SK-N-SH treated with all-trans-retinoic acid at 6 μM for 48 hours (cell line): ENCODE data around the gene UNC5C.

Experiments
- ATAC-seq: fragments of 200-7000 bp; cut with Tn5 transposase; 3 replicates; pipeline ENCODE4 v1.9.1; 2020; ENCODE audit warnings: mild to moderate bottlenecking, moderate library complexity
- ARNTL ChIP-seq: fragments of 450-650 bp; formaldehyde crosslinking; IDR thresholded peaks from 2 replicates; pipeline ENCODE4 v1.5.0; 2020; ENCODE audit warnings: low read depth, mild to moderate bottlenecking, moderate library complexity, borderline replicate concordance
- BACH2 ChIP-seq: fragments of 250-450 bp; sonication (Bioruptor Pico); IDR thresholded peaks from 2 replicates; pipeline ENCODE4 v1.9.0; 2021; ENCODE audit warnings: mild to moderate bottlenecking, borderline replicate concordance
- CSDC2 ChIP-seq: fragments of 250-450 bp; sonication (Bioruptor Pico); IDR thresholded peaks from 2 replicates; pipeline ENCODE4 v1.5.0; 2020; ENCODE audit warnings: mild to moderate bottlenecking, moderate library complexity
- CSRNP3 ChIP-seq: fragments of 250-450 bp; sonication (Bioruptor Pico); IDR thresholded peaks from 2 replicates; pipeline ENCODE4 v1.5.1; 2021; ENCODE audit warnings: mild to moderate bottlenecking, moderate library complexity
- ESRRG ChIP-seq: fragments of 250-450 bp; sonication (Bioruptor Pico); IDR thresholded peaks from 2 replicates; pipeline ENCODE4 v1.6.1; 2021; ENCODE audit warnings: mild to moderate bottlenecking
- GLIS3 ChIP-seq: fragments of 250-450 bp; sonication (Bioruptor Pico); IDR thresholded peaks from 2 replicates; pipeline ENCODE4 v1.5.0; 2020; ENCODE audit warnings: mild to moderate bottlenecking, moderate library complexity
- OSR1 ChIP-seq: fragments of 250-450 bp; sonication (Bioruptor Pico); IDR thresholded peaks from 2 replicates; pipeline ENCODE4 v1.8.0; 2022; ENCODE audit warnings: moderate library complexity, mild to moderate bottlenecking, inconsistent platforms
- POU6F1 ChIP-seq: fragments of 250-450 bp; sonication (Bioruptor Pico); IDR thresholded peaks from 2 replicates; pipeline ENCODE4 v1.8.0; 2021; ENCODE audit warnings: low read depth, mild to moderate bottlenecking, moderate library complexity, borderline replicate concordance
- PPARA ChIP-seq: fragments of 250-450 bp; sonication (Bioruptor Pico); IDR thresholded peaks from 2 replicates; pipeline ENCODE4 v1.5.0; 2020; ENCODE audit warnings: mild to moderate bottlenecking, borderline replicate concordance
- RARB ChIP-seq: fragments of 250-450 bp; sonication (Bioruptor Pico); IDR thresholded peaks from 2 replicates; pipeline ENCODE4 v1.8.0; 2021; ENCODE audit warnings: mild to moderate bottlenecking, moderate library complexity
- SNAI2 ChIP-seq: fragments of 250-450 bp; sonication (Bioruptor Pico); IDR thresholded peaks from 2 replicates; pipeline ENCODE4 v1.5.0; 2020; ENCODE audit warnings: mild to moderate bottlenecking, moderate library complexity
- TCF4 ChIP-seq: fragments of 250-450 bp; sonication (Bioruptor Pico); IDR thresholded peaks from 2 replicates; pipeline ENCODE4 v1.8.0; 2021; ENCODE audit warnings: mild to moderate bottlenecking, moderate library complexity, borderline replicate concordance
- TOX ChIP-seq: fragments of 250-450 bp; sonication (Bioruptor Pico); IDR thresholded peaks from 2 replicates; pipeline ENCODE4 v1.8.0; 2021; ENCODE audit warnings: mild to moderate bottlenecking, moderate library complexity, borderline replicate concordance
- ZC3H10 ChIP-seq: fragments of 250-450 bp; sonication (Bioruptor Pico); IDR thresholded peaks from 2 replicates; pipeline ENCODE4 v1.5.1; 2021; ENCODE audit warnings: mild to moderate bottlenecking, moderate library complexity
- ZFP3 ChIP-seq: fragments of 250-450 bp; sonication (Bioruptor Pico); IDR thresholded peaks from 2 replicates; pipeline ENCODE4 v1.5.0; 2020; ENCODE audit warnings: mild to moderate bottlenecking, moderate library complexity
- ZFP30 ChIP-seq: fragments of 450-650 bp; formaldehyde crosslinking; IDR thresholded peaks from 2 replicates; pipeline ENCODE4 v1.5.0; 2022; ENCODE audit warnings: mild to moderate bottlenecking, moderate library complexity
- ZNF70 ChIP-seq: fragments of 450-650 bp; formaldehyde crosslinking; IDR thresholded peaks from 2 replicates; pipeline ENCODE4 v1.5.0; 2020; ENCODE audit warnings: mild to moderate bottlenecking, moderate library complexity
- ZNF8 ChIP-seq: fragments of 450-650 bp; formaldehyde crosslinking; IDR thresholded peaks from 2 replicates; pipeline ENCODE4 v1.5.0; 2020; ENCODE audit warnings: mild to moderate bottlenecking, moderate library complexity
- TF ChIP-seq, protein P1 (sequence below): fragments of 250-450 bp; sonication (Bioruptor Pico); IDR thresholded peaks from 2 replicates; pipeline ENCODE4 v1.5.0; 2020; ENCODE audit warnings: mild to moderate bottlenecking, moderate library complexity
- TF ChIP-seq, protein P2 (sequence below): fragments of 250-450 bp; sonication (Bioruptor Pico); IDR thresholded peaks from 2 replicates; pipeline ENCODE4 v1.8.0; 2020; ENCODE audit warnings: mild to moderate bottlenecking, moderate library complexity, borderline replicate concordance

UNC5C gene

GRCh38 chr4:95524184-95524583 lies 24.6 kb downstream of the UNC5C start (continued):
- TF ChIP-seq, protein P1, sequence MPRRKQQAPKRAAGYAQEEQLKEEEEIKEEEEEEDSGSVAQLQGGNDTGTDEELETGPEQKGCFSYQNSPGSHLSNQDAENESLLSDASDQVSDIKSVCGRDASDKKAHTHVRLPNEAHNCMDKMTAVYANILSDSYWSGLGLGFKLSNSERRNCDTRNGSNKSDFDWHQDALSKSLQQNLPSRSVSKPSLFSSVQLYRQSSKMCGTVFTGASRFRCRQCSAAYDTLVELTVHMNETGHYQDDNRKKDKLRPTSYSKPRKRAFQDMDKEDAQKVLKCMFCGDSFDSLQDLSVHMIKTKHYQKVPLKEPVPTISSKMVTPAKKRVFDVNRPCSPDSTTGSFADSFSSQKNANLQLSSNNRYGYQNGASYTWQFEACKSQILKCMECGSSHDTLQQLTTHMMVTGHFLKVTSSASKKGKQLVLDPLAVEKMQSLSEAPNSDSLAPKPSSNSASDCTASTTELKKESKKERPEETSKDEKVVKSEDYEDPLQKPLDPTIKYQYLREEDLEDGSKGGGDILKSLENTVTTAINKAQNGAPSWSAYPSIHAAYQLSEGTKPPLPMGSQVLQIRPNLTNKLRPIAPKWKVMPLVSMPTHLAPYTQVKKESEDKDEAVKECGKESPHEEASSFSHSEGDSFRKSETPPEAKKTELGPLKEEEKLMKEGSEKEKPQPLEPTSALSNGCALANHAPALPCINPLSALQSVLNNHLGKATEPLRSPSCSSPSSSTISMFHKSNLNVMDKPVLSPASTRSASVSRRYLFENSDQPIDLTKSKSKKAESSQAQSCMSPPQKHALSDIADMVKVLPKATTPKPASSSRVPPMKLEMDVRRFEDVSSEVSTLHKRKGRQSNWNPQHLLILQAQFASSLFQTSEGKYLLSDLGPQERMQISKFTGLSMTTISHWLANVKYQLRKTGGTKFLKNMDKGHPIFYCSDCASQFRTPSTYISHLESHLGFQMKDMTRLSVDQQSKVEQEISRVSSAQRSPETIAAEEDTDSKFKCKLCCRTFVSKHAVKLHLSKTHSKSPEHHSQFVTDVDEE, result peak; percentile 53; the same call in 1 of the 2 replicates
- TF ChIP-seq PPARA (CRISPR knock-in tag), result no peak
- TF ChIP-seq ZFP3, result no peak
- TF ChIP-seq ZNF8 (CRISPR knock-in tag), result no peak
- no peak for TF ChIP-seq SNAI2 (CRISPR knock-in tag)
- no peak for TF ChIP-seq BACH2
- TF ChIP-seq RARB (CRISPR knock-in tag), result no peak

- peak; percentile 8; the same call in 1 of the 3 replicates for ATAC-seq
- no peak for TF ChIP-seq CSDC2 (CRISPR knock-in tag)
- no peak for TF ChIP-seq TCF4 (CRISPR knock-in tag)
- TF ChIP-seq POU6F1 (CRISPR knock-in tag), result no peak
- no peak for TF ChIP-seq RARB (CRISPR knock-in tag)
- TF ChIP-seq, protein P2, sequence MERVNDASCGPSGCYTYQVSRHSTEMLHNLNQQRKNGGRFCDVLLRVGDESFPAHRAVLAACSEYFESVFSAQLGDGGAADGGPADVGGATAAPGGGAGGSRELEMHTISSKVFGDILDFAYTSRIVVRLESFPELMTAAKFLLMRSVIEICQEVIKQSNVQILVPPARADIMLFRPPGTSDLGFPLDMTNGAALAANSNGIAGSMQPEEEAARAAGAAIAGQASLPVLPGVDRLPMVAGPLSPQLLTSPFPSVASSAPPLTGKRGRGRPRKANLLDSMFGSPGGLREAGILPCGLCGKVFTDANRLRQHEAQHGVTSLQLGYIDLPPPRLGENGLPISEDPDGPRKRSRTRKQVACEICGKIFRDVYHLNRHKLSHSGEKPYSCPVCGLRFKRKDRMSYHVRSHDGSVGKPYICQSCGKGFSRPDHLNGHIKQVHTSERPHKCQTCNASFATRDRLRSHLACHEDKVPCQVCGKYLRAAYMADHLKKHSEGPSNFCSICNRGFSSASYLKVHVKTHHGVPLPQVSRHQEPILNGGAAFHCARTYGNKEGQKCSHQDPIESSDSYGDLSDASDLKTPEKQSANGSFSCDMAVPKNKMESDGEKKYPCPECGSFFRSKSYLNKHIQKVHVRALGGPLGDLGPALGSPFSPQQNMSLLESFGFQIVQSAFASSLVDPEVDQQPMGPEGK (CRISPR knock-in tag), result no peak
- TF ChIP-seq ESRRG (CRISPR knock-in tag), result no peak
- no peak for TF ChIP-seq CSRNP3 (CRISPR knock-in tag)
- TF ChIP-seq ZNF70 (CRISPR knock-in tag), result no peak
- no peak for TF ChIP-seq TOX (CRISPR knock-in tag)
- no peak for TF ChIP-seq ZNF8 (CRISPR knock-in tag)
- TF ChIP-seq GLIS3 (CRISPR knock-in tag), result no peak
- no peak for TF ChIP-seq ZFP30 (CRISPR knock-in tag)
- no peak for TF ChIP-seq ZC3H10
- TF ChIP-seq PPARA (CRISPR knock-in tag), result no peak
- TF ChIP-seq OSR1, result no peak
- no peak for TF ChIP-seq BACH2
- TF ChIP-seq, protein P1, result no peak
- no peak for TF ChIP-seq SNAI2 (CRISPR knock-in tag)
- TF ChIP-seq ARNTL (CRISPR knock-in tag), result no peak
- TF ChIP-seq ZFP3, result no peak
Measured at GRCh38 chr4:95522682-95523530, 25.9 kb downstream of the UNC5C start.
